Thyroid gland (tissue), 4 donors: Measurements from ENCODE around the gene CTSL. TPM values are rescaled to one million over a fixed set of nuclear protein-coding genes. Genes with fewer than 3 reads are reported as not detected.

Source experiments
- DNase-seq, 2 donors: peaks; one replicate each; pipeline ENCODE4 v3.0.0-alpha.2; 2019
- H3K27ac ChIP-seq, 3 donors: fragments of 200-600 bp; sonication (generic); 1 replicate in 2 of 3; 2 replicates in 1 of 3; pipeline ENCODE4 v1.5.1; 2016 to 2019; ENCODE audit warnings: mild to moderate bottlenecking in 1 of 3, moderate library complexity in 1 of 3
- H3K27me3 ChIP-seq: fragments of 200-600 bp; sonication (generic); one replicate; pipeline ENCODE4 v1.5.1; 2019
- H3K36me3 ChIP-seq, 2 donors: fragments of 200-600 bp; sonication (generic); one replicate each; pipeline ENCODE4 v1.5.1; 2016 to 2019
- H3K4me1 ChIP-seq, 2 donors: fragments of 200-600 bp; sonication (generic); one replicate each; pipeline ENCODE4 v1.5.1; 2017 to 2019
- H3K4me3 ChIP-seq, 3 donors: fragments of 200-600 bp; sonication (generic); replicated peaks in 1 of 3; 1 replicate in 2 of 3; 2 replicates in 1 of 3; pipeline ENCODE4 v1.5.1; 2016; ENCODE audit warnings: mild to moderate bottlenecking in 1 of 3
- H3K9me3 ChIP-seq: fragments of 200-600 bp; sonication (generic); one replicate; pipeline ENCODE4 v1.5.1; 2017
- POLR2A ChIP-seq, 2 donors: fragments of 450-650 bp; IDR thresholded peaks; one replicate each; pipeline ENCODE4 v1.6.1; 2017; ENCODE audit warnings: antibody characterized with exemption in 2 of 2, mild to moderate bottlenecking in 2 of 2, moderate library complexity in 1 of 2
- WGBS, 2 donors: methylation state at CpG; one replicate each; pipeline ENCODE4 v1.1.5; 2017; 5-methylcytosine and 5-hydroxymethylcytosine counted together
- intact Hi-C: fragments of 100-400 bp; cut with DNase I; formaldehyde crosslinking; loops from one replicate; pipeline ENCODE4 v1.15.1; 2023
- total RNA-seq, 4 donors: library from RNA; depleted of rRNA; stranded (reverse); fragments of >200 nt; gene quantifications; one replicate each; pipeline ENCODE4 v1.2.3, GENCODE V29; 2016
- TF ChIP-seq, protein P1 (sequence below), 6 experiments: fragments of 200-600 bp in 3 of 6; fragments of 450-650 bp in 3 of 6; sonication (generic) in 3 of 6; IDR thresholded peaks; one replicate each; pipeline ENCODE4 v1.5.1; 2016 to 2019; ENCODE audit warnings: antibody characterized with exemption in 6 of 6, mild to moderate bottlenecking in 2 of 6, inconsistent platforms in 1 of 6, moderate library complexity in 1 of 6

The CTSL gene
- total RNA-seq, 4 donors from 2014 or later = 62.0 to 172 (median 112) TPM

GRCh38 chr9:87694236-87694755 lies 31.6 kb upstream of the CTSL start:
- H3K36me3 ChIP-seq = peaks cover 0 to 4% of the 10 kb centered on the region in 2 donors
- WGBS, 2 donors = 100% methylated on average over 2 of the region's 3 CpGs; no CpG with 5 or more reads in 1 of the 2 donors
- H3K27ac ChIP-seq = no peak overlapping the region
- intact Hi-C loops = no loop called here
- H3K27me3 ChIP-seq = no peaks in the 10 kb centered on the region
- no peak for DNase-seq
- no peaks in the 10 kb centered on the region for H3K4me1 ChIP-seq
- no peak overlapping the region for H3K4me3 ChIP-seq
- H3K9me3 ChIP-seq = no peaks in the 10 kb centered on the region
- TF ChIP-seq, protein P1, sequence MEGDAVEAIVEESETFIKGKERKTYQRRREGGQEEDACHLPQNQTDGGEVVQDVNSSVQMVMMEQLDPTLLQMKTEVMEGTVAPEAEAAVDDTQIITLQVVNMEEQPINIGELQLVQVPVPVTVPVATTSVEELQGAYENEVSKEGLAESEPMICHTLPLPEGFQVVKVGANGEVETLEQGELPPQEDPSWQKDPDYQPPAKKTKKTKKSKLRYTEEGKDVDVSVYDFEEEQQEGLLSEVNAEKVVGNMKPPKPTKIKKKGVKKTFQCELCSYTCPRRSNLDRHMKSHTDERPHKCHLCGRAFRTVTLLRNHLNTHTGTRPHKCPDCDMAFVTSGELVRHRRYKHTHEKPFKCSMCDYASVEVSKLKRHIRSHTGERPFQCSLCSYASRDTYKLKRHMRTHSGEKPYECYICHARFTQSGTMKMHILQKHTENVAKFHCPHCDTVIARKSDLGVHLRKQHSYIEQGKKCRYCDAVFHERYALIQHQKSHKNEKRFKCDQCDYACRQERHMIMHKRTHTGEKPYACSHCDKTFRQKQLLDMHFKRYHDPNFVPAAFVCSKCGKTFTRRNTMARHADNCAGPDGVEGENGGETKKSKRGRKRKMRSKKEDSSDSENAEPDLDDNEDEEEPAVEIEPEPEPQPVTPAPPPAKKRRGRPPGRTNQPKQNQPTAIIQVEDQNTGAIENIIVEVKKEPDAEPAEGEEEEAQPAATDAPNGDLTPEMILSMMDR (IDR thresholded peaks at IDR 0.05) = no peak
- TF ChIP-seq POLR2A (IDR thresholded peaks at IDR 0.05) = no peak

- intact Hi-C loops = no loop called here
- DNase-seq = no peak
- H3K27ac ChIP-seq = no peak overlapping the region
- H3K36me3 ChIP-seq = peaks cover 0 to 4% of the 10 kb centered on the region in 2 donors
- no peaks in the 10 kb centered on the region for H3K27me3 ChIP-seq
- no peaks in the 10 kb centered on the region for H3K9me3 ChIP-seq
- no peaks in the 10 kb centered on the region for H3K4me1 ChIP-seq
- H3K4me3 ChIP-seq = no peak overlapping the region
- WGBS, 2 donors = 88 to 95% methylated on average over 1 of the region's 1 CpG
- TF ChIP-seq, protein P1 (IDR thresholded peaks at IDR 0.05) = no peak
- no peak for TF ChIP-seq POLR2A (IDR thresholded peaks at IDR 0.05)
Observed at GRCh38 chr9:87695523-87695922, 30.4 kb upstream of the CTSL start.

DNA sequence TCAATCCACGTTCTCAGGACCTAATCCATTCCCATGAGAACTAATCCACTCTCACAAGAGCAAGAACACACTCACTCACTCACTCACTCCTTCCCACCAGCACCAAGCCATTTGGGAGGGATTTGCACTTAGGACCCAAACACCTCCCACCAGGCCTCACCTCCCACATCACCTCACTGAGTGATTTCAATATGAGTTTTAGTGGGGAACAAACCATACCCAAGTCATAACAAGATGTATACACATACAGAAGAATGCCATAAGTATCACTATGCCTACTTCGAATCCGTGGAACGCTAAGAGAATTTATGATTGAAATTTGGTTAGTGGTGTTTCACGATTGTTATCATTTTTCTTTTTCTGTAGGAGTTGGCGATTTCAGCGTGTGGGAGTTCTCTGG lies 29.3 kb upstream of the CTSL start:
- WGBS, 2 donors = 87 to 89% methylated on average over 7 of the region's 7 CpGs
- no peak overlapping the region for H3K27ac ChIP-seq
- H3K27me3 ChIP-seq = no peaks in the 10 kb centered on the region
- H3K4me3 ChIP-seq = no peak overlapping the region
- H3K9me3 ChIP-seq = no peaks in the 10 kb centered on the region
- peaks cover 0 to 4% of the 10 kb centered on the region in 2 donors for H3K36me3 ChIP-seq
- H3K4me1 ChIP-seq = no peaks in the 10 kb centered on the region
- DNase-seq = no peak
- TF ChIP-seq POLR2A (IDR thresholded peaks at IDR 0.05) = no peak
- TF ChIP-seq, protein P1 (IDR thresholded peaks at IDR 0.05) = no peak
- intact Hi-C loops = no loop called here

- Histone ChIP-seq H3K9me3 (no peaks in the 10 kb centered on the region), H3K27ac (no peak overlapping the region), H3K27me3 (no peaks in the 10 kb centered on the region), H3K36me3 (peaks cover 0 to 4% of the 10 kb centered on the region in 2 donors), H3K4me3 (no peak overlapping the region), H3K4me1 (no peaks in the 10 kb centered on the region)
- intact Hi-C loops = no loop called here
- 74 to 79% methylated on average over 11 to 14 of the region's 14 CpGs for WGBS, 2 donors
- DNase-seq = peak; percentile 55 to 74
- TF ChIP-seq, protein P1 (IDR thresholded peaks at IDR 0.05) = no peak
- no peak for TF ChIP-seq POLR2A (IDR thresholded peaks at IDR 0.05)
Observed at GRCh38 chr9:87698069-87698809, 27.7 kb upstream of the CTSL start.

DNA sequence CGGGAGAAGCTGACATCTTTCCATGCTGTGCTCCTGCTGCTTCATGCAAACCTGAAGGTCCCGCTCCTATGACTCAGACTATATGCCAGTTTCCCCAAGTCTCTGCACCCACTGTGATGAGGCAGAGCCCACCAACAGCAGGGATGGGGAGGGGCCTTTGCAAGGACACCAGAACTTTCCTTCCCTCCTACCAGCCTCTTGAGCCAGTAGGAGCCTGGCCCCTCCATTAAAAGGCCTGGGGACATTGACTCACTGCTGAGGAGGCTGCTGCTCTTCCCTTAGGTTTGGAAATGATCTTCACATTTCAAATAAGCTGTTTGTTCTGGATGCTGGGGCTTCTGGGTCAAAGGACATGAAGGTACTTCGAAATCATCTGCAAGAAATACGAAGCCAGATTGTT lies 26.1 kb upstream of the CTSL start:
- H3K4me3 ChIP-seq = no peak overlapping the region
- no peak for DNase-seq
- no peak for TF ChIP-seq POLR2A (IDR thresholded peaks at IDR 0.05)
- TF ChIP-seq, protein P1 (IDR thresholded peaks at IDR 0.05) = no peak
- no peaks in the 10 kb centered on the region for H3K9me3 ChIP-seq
- no peaks in the 10 kb centered on the region for H3K4me1 ChIP-seq
- peaks cover 0 to 4% of the 10 kb centered on the region in 2 donors for H3K36me3 ChIP-seq
- WGBS, 2 donors = 94 to 97% methylated on average over 4 of the region's 4 CpGs
- H3K27ac ChIP-seq = no peak overlapping the region
- intact Hi-C loops = no loop called here
- H3K27me3 ChIP-seq = no peaks in the 10 kb centered on the region
